Measurements from ENCODE around the gene IL12RB2. TPM values are rescaled to one million over a fixed set of nuclear protein-coding genes. Genes with fewer than 3 reads are reported as not detected.

IL12RB2 gene
- total and polyA plus RNA-seq, 2 of the 13 experiments (the other 11 are each of a cell fraction or from before 2014, with no cell fraction given) = not detected

DNA sequence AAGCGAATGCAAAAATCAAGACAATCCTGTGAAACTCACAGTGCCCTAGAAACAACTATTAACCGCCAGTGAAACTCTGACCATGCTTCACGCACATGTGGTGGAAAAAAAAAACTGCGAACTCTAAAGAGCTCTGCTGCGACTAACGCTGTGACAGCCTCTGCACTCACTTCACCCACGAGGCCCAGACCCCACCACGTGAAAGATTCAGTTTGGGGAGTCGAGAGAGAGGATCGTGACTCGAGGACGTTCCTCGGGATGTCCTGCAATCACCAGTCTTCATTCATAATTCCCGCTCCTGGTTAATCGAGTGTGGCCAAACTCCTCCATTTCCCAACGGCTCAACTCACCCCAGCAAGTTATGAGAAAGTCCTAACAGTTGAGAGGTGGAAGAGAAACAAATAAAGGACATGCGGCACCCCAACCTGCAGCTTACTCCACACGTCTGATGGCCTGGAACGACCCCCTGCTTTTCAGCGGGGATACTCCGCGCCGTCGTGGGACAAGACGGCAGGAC is 121.4 kb downstream of the IL12RB2 start (continued):
- TF ChIP-seq ATM (IDR thresholded peaks at IDR 0.05; ENCODE audit: borderline replicate concordance) = no peak
- TF ChIP-seq PITX1 (CRISPR knock-in tag; IDR thresholded peaks at IDR 0.05) = no peak
- TF ChIP-seq ZNF878 (CRISPR knock-in tag; IDR thresholded peaks at IDR 0.05) = no peak
- TF ChIP-seq NFAT5 (CRISPR knock-in tag; IDR thresholded peaks at IDR 0.05) = no peak
- TF ChIP-seq, protein P1, sequence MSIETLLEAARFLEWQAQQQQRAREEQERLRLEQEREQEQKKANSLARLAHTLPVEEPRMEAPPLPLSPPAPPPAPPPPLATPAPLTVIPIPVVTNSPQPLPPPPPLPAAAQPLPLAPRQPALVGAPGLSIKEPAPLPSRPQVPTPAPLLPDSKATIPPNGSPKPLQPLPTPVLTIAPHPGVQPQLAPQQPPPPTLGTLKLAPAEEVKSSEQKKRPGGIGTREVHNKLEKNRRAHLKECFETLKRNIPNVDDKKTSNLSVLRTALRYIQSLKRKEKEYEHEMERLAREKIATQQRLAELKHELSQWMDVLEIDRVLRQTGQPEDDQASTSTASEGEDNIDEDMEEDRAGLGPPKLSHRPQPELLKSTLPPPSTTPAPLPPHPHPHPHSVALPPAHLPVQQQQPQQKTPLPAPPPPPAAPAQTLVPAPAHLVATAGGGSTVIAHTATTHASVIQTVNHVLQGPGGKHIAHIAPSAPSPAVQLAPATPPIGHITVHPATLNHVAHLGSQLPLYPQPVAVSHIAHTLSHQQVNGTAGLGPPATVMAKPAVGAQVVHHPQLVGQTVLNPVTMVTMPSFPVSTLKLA (IDR thresholded peaks at IDR 0.05) = peak; percentile 43
